GM12891 (cell line): Measurements from ENCODE around the gene MAP1B.

Experiments
- POLR2A ChIP-seq: IDR thresholded peaks from 2 replicates; pipeline ENCODE4 v1.6.1; 2011; ENCODE audit warnings: low read depth, low read length, control low read depth
- POLR2AphosphoS5 ChIP-seq: IDR thresholded peaks from 2 replicates; pipeline ENCODE4 v1.6.1; 2011; ENCODE audit warnings: low read depth, low read length, control low read depth
- TAF1 ChIP-seq: IDR thresholded peaks from 2 replicates; pipeline ENCODE4 v1.6.1; 2011; ENCODE audit warnings: low read depth, low read length, control low read depth

- TF ChIP-seq POLR2AphosphoS5 (no peak), POLR2A (no peak), TAF1 (no peak)
Measured at GRCh38 chr5:72117307-72117706, 10.0 kb downstream of the MAP1B start.
